ENCODE data around the gene BBS12.

The BBS12 gene

GRCh38 chr4:122732329-122733026 is at the start of gene BBS12:
TSS of gene BBS12 (plus strand) at chr4:122732704. CDS start at chr4:122741893, 9,189 bp downstream.
- FAIRE-seq: peak; percentile 98

GRCh38 chr4:122686691-122687090 is 45.8 kb upstream of the BBS12 start:
- FAIRE-seq: no peak

- no peak for FAIRE-seq
Measured at GRCh38 chr4:122687531-122688061, 44.9 kb upstream of the BBS12 start.

GRCh38 chr4:122688529-122689140 is 43.9 kb upstream of the BBS12 start:
- no peak for FAIRE-seq

GRCh38 chr4:122689972-122690371 is 42.5 kb upstream of the BBS12 start:
- FAIRE-seq: no peak

GRCh38 chr4:122691988-122692387 is 40.5 kb upstream of the BBS12 start:
- no peak for FAIRE-seq

GRCh38 chr4:122692641-122693520 is 39.6 kb upstream of the BBS12 start:
- FAIRE-seq: no peak

GRCh38 chr4:122695226-122695625 is 37.3 kb upstream of the BBS12 start:
- no peak for FAIRE-seq

- FAIRE-seq: no peak
Measured at GRCh38 chr4:122700178-122700725, 32.3 kb upstream of the BBS12 start.

GRCh38 chr4:122701061-122701460 is 31.4 kb upstream of the BBS12 start:
- FAIRE-seq: no peak

GRCh38 chr4:122701965-122702364 is 30.5 kb upstream of the BBS12 start:
- FAIRE-seq: no peak

- no peak for FAIRE-seq
Measured at GRCh38 chr4:122702939-122703338, 29.6 kb upstream of the BBS12 start.

- FAIRE-seq: no peak
Measured at GRCh38 chr4:122703868-122704267, 28.6 kb upstream of the BBS12 start.

- FAIRE-seq: no peak
Measured at GRCh38 chr4:122705009-122705408, 27.5 kb upstream of the BBS12 start.

- no peak for FAIRE-seq
Measured at GRCh38 chr4:122705547-122706117, 26.9 kb upstream of the BBS12 start.

- no peak for FAIRE-seq
Measured at GRCh38 chr4:122706511-122706910, 26.0 kb upstream of the BBS12 start.

GRCh38 chr4:122707497-122707896 is 25.0 kb upstream of the BBS12 start:
- no peak for FAIRE-seq

GRCh38 chr4:122709236-122709635 is 23.3 kb upstream of the BBS12 start:
- FAIRE-seq: no peak

- FAIRE-seq: no peak
Measured at GRCh38 chr4:122710434-122711308, 21.8 kb upstream of the BBS12 start.

GRCh38 chr4:122711919-122712318 is 20.6 kb upstream of the BBS12 start:
- FAIRE-seq: no peak

- FAIRE-seq: no peak
Measured at GRCh38 chr4:122712782-122713181, 19.7 kb upstream of the BBS12 start.

GRCh38 chr4:122715221-122715620 is 17.3 kb upstream of the BBS12 start:
- FAIRE-seq: no peak

Data from A204.1 (cell line).